LNCAP (cell line): Measurements from ENCODE around the gene MACROD2.

Experiments used
- TF ChIP-seq, protein P1 (sequence below): fragments of 450-650 bp; IDR thresholded peaks from 2 replicates; pipeline ENCODE4 v1.5.1; 2017; ENCODE audit warnings: mild to moderate bottlenecking

MACROD2 gene

DNA sequence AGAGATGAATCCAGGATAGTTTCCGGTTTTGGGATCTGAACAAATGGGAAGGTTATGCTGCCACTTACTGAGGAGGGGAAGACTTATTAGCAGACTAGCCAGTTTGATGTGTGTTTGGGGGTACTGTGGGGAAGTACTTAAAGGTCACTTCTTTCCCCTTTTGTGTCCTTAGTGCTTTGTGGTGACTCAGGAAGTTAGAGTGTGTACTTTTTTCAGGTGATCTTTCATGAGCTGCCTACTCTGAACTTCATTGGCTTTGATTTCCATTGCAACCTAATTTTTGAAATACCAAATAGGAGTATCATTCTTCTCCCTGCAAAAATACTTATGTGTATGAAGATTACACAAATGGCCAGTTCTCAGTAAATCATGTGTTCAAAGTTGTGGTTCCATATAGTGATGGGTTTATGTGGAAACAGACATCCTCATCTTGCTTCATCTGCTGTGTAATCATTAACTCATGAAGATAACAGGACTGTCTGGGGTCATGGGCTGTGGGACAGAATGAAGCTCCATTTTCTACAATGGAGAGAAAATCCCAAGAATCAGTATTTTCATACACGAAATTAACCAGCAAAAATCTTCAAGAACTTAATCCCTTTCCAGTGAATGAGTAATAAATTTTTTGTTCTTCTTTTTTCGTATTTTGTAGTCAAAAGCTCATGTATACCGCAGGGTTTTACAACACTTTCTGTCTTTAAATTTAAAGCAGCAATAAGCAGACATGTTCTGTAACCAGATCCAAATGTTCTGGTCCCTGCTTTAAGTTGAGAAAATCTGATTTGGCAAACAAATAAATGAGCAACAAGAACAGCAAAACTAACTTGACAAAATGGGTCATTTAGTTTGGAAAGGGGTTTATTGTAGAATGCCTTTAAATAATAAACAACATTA lies 614.3 kb downstream of the MACROD2 start:
- TF ChIP-seq, protein P1, sequence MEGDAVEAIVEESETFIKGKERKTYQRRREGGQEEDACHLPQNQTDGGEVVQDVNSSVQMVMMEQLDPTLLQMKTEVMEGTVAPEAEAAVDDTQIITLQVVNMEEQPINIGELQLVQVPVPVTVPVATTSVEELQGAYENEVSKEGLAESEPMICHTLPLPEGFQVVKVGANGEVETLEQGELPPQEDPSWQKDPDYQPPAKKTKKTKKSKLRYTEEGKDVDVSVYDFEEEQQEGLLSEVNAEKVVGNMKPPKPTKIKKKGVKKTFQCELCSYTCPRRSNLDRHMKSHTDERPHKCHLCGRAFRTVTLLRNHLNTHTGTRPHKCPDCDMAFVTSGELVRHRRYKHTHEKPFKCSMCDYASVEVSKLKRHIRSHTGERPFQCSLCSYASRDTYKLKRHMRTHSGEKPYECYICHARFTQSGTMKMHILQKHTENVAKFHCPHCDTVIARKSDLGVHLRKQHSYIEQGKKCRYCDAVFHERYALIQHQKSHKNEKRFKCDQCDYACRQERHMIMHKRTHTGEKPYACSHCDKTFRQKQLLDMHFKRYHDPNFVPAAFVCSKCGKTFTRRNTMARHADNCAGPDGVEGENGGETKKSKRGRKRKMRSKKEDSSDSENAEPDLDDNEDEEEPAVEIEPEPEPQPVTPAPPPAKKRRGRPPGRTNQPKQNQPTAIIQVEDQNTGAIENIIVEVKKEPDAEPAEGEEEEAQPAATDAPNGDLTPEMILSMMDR = no peak

DNA sequence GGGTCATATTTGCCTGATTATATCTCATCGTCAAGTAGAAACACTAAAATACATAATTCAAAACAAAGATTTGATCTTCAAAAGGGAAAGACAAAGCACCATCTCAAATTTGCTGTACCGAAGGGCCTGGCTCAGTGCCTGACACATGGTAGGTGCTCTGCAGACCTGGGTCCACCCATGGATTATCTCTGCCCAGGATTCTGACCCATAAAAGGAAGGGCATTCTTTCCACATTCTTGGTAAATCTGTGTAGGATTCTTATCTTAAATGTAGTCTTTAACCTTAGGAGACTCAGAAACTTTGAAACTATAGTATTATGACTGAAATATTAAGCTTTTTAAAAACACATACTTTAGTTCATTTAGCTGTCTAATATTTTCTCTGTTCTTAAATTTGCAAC lies 616.2 kb downstream of the MACROD2 start:
- TF ChIP-seq, protein P1 = no peak

DNA sequence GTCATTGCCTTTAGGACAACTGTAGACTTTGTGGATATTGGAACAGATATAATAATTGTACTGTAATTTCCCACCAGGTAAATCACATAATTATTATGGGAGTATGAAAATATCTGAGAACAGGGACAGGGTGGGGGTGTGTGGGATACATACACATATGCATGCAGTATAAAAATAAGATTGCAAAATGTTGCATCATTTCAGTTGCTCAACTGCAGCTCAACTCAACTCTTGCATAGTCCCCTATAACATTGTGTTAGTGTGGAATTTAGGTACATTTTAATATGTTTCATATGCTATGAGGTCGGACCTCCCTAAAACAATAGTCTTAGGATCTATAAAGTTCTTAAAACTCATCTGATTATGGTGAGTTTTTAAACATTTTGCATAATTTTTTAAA lies 617.1 kb downstream of the MACROD2 start:
- TF ChIP-seq, protein P1 = no peak

DNA sequence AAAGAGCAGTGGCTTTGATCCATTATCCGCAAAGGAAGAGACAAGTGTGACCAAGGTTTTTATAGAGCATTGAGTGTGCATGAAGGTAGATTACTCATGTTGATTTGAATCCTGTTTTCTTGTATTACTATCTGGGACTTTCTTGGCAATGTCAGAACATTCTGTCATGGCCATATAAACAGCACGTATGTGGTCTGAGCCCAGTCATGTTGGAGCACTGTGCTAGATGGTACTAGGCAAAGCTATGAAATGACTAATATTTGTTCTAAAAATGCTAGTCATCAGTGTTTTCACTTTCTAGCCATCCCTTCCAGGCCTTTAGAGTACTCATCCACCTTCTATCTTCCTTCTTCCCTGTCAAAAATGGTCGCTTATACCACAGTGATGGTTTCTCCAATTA lies 620.7 kb downstream of the MACROD2 start:
- TF ChIP-seq, protein P1 = no peak

DNA sequence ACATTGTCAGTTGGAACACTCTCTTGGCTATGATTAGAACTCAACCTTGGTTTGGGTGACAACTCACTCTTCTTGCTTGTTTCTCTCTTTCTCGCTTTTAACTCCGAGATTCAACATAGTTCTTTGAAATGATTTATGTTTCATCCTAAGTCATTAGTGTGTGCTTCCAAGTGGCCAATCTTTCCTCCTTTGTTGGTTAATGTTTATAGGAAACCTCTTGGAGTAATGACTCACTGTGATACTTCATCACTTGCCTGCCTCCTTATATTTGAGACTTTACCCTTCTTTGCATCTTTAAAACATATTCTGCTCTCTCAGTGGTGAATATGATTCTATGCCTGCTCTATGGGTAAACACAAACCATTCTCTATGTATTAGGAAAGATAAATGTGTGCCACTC lies 621.8 kb downstream of the MACROD2 start:
- TF ChIP-seq, protein P1 = no peak

DNA sequence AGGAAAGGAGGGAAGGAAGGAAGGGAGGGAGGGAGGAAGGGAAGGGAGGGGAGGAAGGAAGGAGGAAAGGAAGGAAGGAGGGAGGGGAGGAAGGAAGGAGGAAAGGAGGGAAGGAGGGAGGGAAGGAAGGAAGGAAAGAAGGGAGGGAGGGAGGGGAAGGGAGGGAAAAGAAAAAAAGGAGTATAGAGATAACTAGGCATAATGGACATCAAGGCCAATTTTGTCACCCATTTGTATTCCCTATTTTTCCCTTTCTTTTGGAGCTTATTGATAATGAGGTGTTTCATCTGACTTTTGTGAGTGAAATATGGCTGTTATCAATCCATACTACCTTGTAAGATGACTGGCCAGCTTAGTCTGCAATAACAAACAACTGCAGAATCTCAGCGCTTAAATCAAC lies 624.1 kb downstream of the MACROD2 start:
- TF ChIP-seq, protein P1 = no peak

DNA sequence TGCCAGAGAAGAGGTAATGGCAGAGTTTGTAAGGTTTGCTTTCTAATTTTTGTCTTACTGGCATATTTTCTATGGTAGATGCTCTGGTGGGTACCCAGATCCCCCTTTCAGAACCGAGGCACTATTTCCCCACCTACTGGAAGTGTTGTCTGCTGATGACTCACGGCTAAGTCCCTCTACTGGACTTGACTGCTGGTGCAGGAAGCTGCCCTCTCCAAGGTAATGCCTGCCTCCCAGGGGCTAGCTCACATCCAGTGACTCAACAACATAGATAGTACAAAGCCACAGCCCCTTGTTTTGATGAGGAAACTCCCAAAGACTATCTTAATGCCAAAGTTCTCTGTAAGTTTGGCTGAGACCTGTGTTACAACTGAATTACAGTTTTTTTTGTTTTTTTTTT lies 627.5 kb downstream of the MACROD2 start:
- TF ChIP-seq, protein P1 = no peak
